H4 (cell line): ENCODE measurements around the gene COL5A1. TPM values are rescaled to one million over a fixed set of nuclear protein-coding genes. Genes with fewer than 3 reads are reported as not detected.

ENCODE experiments used
- DNase-seq: peaks from one replicate; pipeline ENCODE4 v3.0.0-alpha.2; 2015; ENCODE audit warnings: low spot score
- total RNA-seq: library from RNA; depleted of rRNA; stranded (reverse); fragments of >200 nt; shearing (Covaris generic); gene quantifications from 2 replicates; pipeline ENCODE4 v1.2.3, GENCODE V29; 2014

The COL5A1 gene
- total RNA-seq, 1 experiment from 2014 or later: 32.1 TPM

DNA sequence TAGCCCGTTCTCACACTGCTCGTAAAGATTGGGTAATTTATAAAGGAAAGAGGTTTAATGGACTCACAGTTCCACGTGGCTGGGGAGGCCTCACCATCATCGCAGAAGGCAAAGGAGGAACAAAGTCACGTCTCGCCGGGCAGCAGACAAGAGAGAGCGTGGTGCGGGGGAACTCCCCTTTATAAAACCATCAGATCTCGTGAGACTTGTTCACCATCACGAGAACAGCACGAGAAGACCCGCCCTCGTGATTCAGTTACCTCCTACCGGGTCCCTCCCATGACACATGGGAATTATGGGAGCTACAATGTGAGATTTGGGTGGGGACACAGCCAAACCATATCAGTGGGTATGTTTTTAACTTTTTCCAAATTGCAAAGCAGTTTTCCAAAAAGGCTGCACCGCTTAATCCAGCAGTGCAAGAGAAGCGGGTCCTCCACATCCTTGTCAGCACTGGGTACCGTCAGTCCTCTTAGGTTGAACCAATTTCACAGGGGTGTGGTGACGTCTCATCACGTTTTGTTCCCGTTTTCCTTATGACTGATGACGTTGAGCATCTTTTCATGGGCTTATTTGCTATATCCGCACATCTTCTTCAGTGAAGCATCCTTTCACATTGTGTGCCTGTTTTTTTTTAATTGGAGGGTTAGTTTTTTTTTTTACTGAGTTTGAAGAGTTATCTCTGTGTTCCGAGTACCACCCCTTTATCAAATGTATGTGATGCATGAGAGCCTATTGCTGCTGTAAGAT is 231.1 kb downstream of the COL5A1 start:
- DNase-seq: no peak

DNA sequence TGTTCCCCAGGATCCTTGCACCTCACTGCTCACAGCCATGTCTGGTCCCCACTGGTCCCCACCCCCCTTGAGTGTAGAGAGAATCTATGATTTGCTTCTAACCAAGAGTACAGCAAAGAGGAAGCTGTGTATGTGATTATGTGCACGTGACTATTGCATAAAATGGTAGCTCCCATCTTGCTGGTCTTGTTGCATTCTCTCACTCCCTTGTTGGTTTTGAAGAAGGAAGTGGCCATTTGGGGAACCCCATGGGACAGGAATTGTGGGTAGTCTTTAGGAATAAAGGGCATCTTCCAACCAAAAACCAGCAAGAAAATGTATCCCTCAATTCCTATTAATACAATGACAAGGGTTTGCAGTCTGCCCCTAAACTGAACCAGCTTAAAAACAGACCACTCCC is 233.8 kb downstream of the COL5A1 start:
- DNase-seq: no peak

DNA sequence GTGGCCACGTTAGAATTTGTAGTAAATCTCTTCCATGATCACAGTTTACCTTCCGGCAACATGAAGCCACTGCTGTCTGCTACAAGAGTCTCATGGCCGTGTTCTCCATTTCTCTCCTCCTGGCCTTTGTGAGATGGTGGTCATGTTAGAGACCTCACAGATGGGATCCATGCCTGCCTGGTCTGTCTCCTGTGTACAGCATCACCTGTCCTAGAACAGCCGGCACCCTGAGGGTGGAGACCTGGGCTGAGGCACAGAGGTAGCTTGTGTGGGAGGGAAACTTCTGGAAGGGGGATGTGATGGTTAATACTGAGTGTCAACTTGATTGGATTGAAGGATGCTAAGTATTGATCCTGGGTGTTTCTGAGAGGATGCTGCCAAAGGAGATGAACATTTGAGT is 235.9 kb downstream of the COL5A1 start:
- DNase-seq: no peak

DNA sequence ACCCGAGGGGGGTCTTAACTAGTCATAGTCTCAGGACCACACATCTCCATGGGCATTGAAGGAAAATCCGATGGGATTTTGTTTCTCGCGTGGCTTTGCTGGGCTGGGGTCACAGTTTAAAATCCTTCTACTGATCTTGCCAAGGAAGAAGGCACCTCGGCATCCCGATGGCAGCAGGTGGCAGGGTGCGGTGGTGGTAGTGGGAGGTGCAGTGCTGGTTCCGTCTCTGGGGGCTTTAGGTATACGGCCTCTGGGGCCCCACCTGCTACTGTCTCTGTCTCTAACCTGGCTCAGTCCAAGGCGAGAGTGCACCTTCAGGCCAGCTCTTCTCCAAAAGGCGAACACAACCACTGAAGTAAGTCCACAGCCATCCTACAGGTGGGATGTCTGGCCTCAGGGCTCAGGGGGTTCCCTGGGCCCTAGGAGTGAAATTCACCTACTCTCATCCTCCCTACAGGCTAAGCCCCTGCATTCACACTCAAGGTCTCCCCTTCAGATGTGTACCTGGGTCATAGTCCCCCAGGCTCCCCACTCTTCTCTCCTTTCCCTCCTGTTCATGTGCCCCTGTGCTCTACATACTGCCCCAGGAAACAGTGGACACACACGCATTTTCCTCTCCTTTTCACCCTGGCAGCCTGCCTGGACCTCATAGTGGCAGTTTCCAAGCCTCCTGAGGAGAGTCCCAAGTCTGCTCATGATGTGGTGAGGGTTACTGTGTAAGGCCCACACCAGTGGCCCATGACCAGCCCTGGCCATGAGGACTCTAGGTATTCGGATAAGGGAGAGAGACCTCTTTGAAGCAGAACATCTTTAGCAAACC is 238.3 kb downstream of the COL5A1 start:
- no peak for DNase-seq

DNA sequence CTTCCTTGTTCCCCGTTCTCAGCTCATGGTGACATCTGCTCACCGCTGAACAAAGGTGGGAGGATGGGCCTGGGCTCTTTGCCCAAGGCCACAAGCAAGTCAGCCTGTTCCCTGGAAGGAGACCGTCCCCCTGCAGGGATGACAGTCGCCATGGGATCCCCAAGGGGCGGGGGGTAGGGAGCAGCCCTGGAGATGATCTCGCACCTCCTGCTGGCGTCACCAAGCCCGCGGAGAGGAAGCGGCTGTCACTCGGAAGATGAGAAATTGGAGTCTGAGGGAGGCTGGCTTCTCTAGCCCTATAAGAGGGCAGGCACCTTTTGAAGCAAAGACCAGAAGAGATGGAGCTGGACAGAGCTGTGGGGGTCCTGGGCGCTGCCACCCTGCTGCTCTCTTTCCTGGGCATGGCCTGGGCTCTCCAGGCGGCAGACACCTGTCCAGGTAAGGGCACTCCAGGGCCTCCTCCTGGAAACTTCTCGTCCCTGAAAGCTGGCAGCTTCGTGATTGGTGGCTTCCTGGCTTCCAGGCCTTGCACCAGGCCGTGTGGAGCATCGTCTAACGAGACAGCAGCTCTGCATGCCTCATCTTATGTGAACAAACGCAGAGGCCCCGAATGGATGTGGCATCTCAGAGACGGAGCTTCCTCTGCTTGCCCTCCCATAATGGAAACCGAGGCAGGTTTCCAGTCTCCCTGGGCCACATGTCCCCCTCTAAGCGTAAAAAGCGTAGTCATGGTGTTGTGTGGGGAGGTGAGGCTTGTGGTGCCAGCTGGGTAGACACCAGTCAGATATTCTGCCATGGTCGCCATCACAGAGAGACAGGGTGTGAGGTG is 239.1 kb downstream of the COL5A1 start, which contains the start of gene FCN2:
Gene FCN2, plus strand, starts transcription at position 327 of the 829 bp plus-strand sequence. Its CDS starts 12 bp downstream, at position 339.
- DNase-seq: no peak

DNA sequence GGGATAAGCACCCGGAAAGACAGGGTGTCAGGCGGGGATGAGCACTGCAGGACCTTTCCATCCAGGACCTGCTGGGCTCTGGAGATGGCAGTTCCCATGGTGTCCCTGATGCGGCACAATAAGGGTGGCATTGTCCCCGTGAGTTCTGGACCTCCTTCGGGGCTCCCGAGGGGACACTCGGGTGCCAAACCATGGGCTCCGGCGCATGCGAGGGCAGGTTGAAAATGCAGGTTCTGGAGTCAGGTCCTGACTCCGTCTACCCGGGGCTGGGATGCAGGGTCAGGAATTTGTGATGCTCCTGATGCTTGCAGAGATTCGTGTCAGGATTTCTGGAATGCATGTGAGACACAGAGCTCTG is 239.7 kb downstream of the COL5A1 start:
- DNase-seq: no peak

DNA sequence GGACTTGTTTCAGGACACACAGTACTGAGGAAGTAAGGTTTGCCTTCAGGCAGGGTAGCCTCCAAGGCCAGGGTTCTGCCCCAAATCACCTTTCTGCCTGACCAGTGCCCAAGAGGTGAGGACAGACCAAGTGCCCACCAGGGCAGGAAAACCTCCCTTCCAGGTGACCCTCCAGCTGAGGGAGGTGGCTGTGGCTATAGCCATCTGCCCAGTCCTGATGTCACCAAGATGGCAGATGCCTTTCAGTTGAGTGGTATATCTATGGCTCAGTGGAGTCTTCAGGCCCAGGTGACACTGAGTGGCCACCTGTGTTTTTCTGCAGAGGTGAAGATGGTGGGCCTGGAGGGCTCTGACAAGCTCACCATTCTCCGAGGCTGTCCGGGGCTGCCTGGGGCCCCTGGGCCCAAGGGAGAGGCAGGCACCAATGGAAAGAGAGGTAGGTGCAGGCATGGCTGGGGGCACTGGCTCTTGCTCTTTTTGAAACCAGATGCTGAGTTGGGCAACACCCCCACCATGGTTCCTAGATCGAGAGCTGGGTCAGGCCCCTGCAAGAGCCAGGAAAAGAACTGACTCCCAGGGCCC is 240.7 kb downstream of the COL5A1 start:
- no peak for DNase-seq

DNA sequence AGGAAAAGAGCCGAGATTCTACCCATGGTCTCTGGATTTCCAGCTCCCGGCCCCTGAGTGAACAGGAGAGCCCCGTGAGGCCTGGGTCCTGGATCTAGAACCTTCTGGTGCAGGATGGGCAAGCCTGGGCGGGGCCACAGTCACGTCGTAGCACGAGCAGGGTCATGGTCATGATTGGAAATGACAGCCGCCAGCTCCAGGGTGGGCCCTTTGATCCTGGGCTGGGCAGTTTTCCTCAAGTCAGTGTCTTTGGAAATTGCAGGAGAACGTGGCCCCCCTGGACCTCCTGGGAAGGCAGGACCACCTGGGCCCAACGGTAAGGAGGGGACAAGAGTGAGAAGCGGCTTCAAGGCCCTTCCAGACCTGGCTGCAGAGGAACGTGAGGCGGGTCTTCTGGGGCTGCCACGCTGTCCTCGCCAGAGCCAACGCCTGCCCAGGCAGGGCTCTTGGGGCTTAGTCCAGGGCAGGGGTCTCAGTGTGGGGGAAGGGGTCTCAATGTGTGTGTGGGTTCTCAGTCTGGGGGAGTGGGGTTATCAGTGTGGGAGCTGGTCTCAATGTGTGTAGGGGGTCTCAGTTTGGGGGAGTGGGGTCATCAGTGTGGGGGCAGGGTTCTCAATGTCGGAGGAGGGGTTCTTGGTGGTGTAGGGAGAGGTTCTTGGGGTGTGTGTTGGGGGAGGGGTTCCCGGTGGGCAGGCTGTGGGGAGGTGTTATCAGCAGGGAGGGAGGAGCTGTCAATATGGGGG is 241.6 kb downstream of the COL5A1 start:
- no peak for DNase-seq

DNA sequence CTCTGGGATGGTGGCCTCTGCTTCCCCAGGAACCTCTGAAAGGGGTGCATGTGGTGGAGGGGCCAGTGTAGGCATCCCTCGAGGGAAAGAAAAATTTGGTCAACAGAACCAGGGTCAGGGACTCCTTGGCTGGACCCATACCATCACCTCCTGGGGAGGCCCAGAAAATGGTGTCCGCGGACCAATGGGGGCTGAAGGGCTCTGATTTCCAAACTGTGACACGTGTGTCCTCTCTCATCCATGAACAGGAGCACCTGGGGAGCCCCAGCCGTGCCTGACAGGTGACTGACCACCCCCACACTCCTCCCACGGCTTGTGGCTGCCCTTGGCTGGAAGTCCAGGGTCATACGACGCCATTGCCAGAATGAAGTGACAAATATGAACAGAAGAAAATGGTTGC is 242.9 kb downstream of the COL5A1 start:
- no peak for DNase-seq

DNA sequence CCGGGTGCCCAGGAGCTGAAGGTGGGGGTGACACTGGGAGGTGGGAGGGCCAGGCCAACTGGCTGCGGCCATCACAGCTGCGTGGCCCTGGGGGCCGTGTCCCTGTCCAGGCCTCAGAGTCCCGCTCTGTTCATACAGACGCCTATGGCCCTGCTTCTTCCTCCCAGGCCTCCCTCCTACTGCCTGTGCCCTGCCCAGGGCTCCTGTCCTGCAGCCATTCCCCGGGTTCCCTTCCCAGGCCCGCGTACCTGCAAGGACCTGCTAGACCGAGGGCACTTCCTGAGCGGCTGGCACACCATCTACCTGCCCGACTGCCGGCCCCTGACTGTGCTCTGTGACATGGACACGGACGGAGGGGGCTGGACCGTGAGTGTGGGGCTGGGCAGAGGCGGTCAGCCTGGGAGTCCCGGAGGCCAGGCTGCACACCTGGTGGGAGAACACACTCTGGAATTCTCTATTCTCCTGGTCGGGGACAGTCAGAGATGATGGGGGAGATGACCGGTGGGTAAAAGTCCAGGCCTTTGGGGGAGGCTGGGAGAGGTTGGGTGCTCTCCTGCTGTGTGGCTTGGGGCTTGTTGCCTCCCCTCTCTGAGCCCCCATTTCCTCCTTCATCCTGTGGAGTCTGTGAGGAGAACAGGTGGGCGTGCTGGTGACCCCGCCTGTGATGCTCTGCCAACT is 243.5 kb downstream of the COL5A1 start:
- DNase-seq: no peak

DNA sequence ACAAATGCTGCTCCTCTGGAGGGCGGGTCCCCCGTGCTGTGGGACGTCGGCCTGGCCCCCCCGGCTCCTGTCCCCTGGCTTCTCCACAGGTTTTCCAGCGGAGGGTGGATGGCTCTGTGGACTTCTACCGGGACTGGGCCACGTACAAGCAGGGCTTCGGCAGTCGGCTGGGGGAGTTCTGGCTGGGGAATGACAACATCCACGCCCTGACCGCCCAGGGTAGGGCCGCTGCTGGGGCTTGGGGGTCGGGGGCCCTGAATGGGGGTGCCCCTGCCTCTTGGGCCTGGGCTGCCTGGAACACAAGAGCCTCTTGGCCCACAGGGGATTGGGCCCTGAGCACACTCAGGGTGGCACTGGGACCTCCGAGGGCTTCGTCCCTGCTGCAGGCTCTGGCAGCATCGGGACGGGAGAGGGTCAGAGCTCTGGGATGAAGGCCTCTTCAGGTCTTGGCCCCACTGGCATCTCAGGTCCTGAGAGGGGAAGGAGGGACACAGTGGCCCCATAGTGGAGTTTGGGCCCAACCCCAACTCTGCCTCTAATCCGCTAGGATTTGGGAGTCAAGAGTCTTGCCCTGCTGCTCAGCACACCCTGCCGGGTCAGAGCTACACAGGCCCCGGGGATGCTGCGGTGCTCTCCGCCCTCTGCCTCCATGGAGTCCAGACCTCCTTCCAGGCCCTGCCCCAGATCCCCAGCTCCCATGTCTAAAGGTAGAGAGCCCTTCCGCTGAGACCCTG is 244.2 kb downstream of the COL5A1 start:
- no peak for DNase-seq

DNA sequence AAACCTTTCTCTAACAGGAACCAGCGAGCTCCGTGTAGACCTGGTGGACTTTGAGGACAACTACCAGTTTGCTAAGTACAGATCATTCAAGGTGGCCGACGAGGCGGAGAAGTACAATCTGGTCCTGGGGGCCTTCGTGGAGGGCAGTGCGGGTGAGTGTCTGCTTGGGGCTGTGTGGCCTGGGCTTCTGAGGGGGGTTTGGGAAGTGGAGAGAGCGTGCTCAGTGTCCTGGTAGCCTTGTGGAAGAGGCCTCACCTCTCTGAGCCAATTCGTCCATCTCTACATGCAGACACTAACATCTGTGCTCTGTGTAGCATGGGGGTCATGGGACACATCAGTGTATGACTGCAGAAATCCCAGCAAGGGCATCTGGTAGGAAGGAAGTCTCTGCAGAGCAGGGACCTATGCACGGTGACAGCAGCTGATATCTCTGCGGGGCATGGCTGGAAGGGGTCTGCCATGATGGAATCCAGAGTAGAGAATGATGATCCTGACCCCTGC is 244.9 kb downstream of the COL5A1 start:
- DNase-seq: no peak

DNA sequence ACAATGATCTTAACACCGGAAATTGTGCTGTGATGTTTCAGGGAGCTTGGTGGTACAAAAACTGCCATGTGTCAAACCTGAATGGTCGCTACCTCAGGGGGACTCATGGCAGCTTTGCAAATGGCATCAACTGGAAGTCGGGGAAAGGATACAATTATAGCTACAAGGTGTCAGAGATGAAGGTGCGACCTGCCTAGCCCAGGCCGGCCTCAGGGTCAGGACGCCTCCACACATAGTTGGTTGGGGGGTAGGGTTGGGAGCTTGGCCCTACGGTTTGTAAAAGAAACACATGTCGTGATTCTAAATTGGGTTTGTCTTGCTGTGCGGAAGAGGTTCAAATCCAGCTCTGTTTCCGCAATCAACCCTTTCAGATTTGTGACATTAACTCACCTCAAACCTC is 245.6 kb downstream of the COL5A1 start:
- no peak for DNase-seq

DNA sequence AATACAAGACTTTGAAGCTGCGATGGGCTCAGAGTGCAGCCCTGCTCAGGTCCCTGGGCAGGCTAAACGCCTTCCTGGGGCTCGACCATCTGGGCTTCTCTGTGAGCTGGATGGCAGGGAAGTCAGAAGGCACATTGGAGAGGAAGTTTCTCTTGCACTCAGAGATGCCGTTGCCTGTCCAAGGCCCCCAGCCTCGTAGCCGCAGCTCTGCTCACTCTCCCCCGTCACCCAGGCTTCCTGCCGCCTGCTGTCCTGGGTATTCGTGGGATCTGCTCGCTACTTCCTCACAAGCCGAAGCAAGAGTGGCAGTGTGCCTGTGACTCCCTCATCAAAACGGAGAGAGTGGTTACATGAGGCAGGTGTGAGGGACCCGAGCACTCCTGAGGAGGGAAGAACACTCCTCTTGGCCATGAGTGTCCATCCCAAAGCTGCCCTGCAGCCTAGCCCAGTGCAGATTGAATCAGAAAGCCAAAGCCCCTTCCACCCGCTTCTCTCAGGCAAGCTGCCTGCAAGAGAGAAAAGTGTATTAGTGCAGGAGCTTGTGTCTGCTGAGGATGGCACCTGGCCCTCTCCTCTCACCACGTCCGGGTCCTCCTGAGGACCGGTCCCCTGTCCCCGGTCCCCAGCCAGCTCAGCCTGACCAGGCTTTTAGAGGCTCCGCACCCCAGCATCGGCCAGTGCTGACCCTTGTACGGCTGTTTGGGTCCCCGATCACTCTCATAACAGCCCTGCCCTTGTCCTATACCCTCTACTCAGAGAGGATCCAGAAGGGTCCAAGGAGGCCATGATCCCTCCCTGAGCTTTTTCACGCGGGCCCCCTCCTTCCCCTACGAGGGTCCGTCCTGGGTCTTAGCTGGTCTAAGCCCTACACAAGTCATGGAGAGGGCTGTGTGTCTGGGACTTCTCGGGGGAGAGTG is 246.3 kb downstream of the COL5A1 start:
- no peak for DNase-seq

DNA sequence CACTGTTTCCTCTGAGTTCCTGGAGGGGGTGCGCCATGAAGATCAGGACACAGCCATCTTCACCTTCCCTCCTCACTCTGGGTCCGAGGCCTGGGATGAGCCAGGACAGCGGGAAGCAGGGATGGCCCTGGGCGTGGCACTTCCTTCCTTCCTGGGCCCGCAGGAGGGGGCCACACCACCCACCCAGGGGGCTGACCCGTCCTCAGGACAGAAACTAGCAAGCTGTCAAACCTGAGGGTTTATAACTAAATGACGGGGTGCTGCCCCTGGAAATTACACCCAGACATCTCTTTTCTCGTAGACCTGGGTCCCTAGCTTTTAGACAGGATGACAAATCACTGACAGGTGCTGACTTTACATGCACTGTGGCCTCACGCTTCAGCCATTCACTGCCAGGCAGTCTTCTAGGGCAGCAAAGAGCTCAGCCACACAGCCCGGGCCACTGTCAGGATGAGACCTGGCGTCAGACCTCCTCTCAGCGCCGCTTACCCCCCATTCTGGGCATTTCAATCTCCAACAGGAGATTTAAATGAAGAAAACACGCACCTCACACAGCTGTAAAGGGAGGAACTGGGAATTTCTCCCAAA is 247.1 kb downstream of the COL5A1 start:
- no peak for DNase-seq

DNA sequence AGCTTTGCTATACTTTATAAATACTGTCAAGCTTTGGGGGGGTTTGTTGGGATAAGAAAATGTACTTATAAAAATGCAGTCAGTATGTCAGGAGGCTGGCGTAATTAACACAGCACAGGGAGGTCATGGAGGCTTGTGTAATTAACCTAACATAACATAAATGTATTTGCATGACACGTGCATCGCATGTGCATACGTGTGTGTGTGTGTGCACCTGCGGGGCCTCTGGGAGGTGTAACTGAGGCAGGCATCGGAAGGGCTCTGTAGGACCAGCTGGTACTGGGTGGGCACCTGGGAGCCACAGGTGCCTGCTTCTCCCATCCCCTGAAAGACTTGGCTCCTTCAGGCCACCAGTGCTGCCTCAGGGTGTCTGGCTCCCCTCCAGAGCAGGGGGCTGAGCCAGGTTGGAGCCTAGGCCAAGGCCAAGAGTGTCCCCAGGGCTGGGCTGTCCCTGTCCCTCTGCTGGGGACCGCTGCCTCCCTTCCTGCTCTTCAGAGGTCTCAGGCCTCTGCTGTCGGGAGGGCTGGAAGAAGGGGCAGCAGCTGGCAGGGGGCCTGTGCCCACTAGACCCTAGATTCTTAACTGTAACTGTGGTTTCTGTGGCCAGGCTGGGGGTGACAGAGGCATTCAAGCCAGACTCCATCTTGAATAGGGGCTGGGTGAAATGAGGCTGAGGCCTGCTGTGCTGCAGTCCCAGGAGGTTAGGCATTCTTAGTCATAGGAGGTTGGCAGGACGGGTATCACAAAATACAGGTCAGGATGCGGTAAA is 248.0 kb downstream of the COL5A1 start:
- no peak for DNase-seq

DNA sequence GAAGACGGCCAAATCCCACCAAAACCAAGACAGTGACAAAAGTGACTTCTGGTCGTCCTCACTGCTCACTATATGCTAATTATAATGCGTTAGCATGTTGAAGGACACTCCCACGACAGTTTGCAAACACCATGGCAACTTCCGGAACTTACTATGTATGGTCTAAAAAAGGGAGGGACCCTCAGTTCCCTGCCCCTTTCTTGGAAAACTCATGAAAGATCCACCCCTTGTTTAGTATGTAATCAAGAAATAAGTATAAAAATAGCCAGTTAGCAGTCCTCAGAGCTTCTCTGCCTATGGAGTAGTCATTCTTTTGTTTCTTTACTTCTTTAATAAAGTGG is 248.5 kb downstream of the COL5A1 start:
- DNase-seq: no peak

DNA sequence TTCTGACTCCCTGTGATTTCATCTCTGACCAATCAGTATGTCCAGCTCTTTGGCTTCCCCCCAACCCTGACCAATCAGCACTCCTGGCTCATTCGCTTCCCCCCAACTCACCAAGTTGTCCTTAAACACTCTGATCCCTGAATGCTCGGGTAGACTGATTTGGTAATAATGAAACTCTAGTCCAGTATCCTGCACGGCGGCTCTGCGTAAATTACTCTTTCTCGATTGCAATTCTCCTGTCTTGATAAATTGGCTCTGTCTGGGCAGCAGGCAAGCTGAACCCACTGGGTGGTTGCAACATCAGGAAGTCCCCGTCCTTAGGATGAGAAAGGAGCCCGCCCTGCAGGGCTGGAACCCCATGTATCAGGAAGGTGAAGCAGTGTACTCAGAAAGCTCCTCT is 249.4 kb downstream of the COL5A1 start:
- DNase-seq: no peak
